Ramos (cell line): ENCODE results near the gene CKLF.
"Not testable (repeated sequence)": the region's sequence is repeated elsewhere in the genome, so short reads cannot be mapped to it uniquely, and the experiment has no call there.

Source experiments
- in situ Hi-C: fragments of 300-500 bp; cut with MboI; formaldehyde crosslinking; loops from one replicate; pipeline ENCODE4 v1.14.3; 2022; ENCODE audit warnings: low sequenced_read_pairs; ENCODE audit not compliant: unreplicated experiment

The CKLF gene

GRCh38 chr16:66563574-66564334 is 11.4 kb downstream of the CKLF start:
- in situ Hi-C loops = no loop called here

- in situ Hi-C loops = no loop called here
Observed at GRCh38 chr16:66566051-66566901, 13.9 kb downstream of the CKLF start, which contains the start of gene CMTM1. CMTM1 (plus strand) TSS chr16:66566439; CDS start chr16:66566514, 75 bp downstream.

- in situ Hi-C loops = not testable (repeated sequence)
Observed at GRCh38 chr16:66567270-66567669, 14.9 kb downstream of the CKLF start.

- in situ Hi-C loops = no loop called here
Observed at GRCh38 chr16:66568355-66568754, 16.0 kb downstream of the CKLF start.

- in situ Hi-C loops = no loop called here
Observed at GRCh38 chr16:66569131-66569530, 16.8 kb downstream of the CKLF start.

GRCh38 chr16:66569827-66570405 is 17.5 kb downstream of the CKLF start:
- in situ Hi-C loops = no loop called here

- in situ Hi-C loops = no loop called here
Observed at GRCh38 chr16:66572356-66572755, 20.0 kb downstream of the CKLF start.

GRCh38 chr16:66574081-66574480 is 21.7 kb downstream of the CKLF start:
- in situ Hi-C loops = no loop called here

GRCh38 chr16:66574531-66574930 is 22.2 kb downstream of the CKLF start:
- in situ Hi-C loops = no loop called here

GRCh38 chr16:66575060-66575459 is 22.7 kb downstream of the CKLF start:
- in situ Hi-C loops = no loop called here

- in situ Hi-C loops = no loop called here
Observed at GRCh38 chr16:66576296-66576695, 23.9 kb downstream of the CKLF start.

- in situ Hi-C loops = no loop called here
Observed at GRCh38 chr16:66578651-66579531, 26.5 kb downstream of the CKLF start, which contains the start of gene CMTM2. CMTM2 (plus strand) TSS chr16:66579463; CDS start chr16:66579608, 145 bp downstream.

GRCh38 chr16:66580605-66581209 is 28.3 kb downstream of the CKLF start:
- in situ Hi-C loops = no loop called here

- in situ Hi-C loops = no loop called here
Observed at GRCh38 chr16:66581246-66581952, 29.0 kb downstream of the CKLF start.

- in situ Hi-C loops = no loop called here
Observed at GRCh38 chr16:66585481-66586239, 33.3 kb downstream of the CKLF start.

GRCh38 chr16:66587881-66588600 is 35.7 kb downstream of the CKLF start:
- in situ Hi-C loops = no loop called here

- in situ Hi-C loops = no loop called here
Observed at GRCh38 chr16:66588981-66589713, 36.8 kb downstream of the CKLF start.
